GM23338 (cell line): ENCODE data around the gene SCAF4.

Experiments used
- CREB1 ChIP-seq: fragments of 250-450 bp; sonication (Bioruptor Pico); IDR thresholded peaks from 2 replicates; pipeline ENCODE4 v1.5.0; 2020; ENCODE audit warnings: low read depth, mild to moderate bottlenecking, moderate library complexity
- EZH2 ChIP-seq: fragments of 200-600 bp; sonication (generic); IDR thresholded peaks from one replicate; pipeline ENCODE4 v1.8.0; 2017; ENCODE audit warnings: antibody characterized with exemption, mild to moderate bottlenecking, low read depth; ENCODE audit not compliant: unreplicated experiment
- POLR2AphosphoS5 ChIP-seq: IDR thresholded peaks from 2 replicates; pipeline ENCODE4 v1.6.1; 2016; ENCODE audit warnings: antibody characterized with exemption, low read depth
- TF ChIP-seq, protein P1 (sequence below): IDR thresholded peaks from one replicate; pipeline ENCODE4 v1.6.1; 2018; ENCODE audit warnings: antibody characterized with exemption; ENCODE audit not compliant: unreplicated experiment

- no peak for TF ChIP-seq CREB1 (CRISPR knock-in tag)
- TF ChIP-seq, protein P1, sequence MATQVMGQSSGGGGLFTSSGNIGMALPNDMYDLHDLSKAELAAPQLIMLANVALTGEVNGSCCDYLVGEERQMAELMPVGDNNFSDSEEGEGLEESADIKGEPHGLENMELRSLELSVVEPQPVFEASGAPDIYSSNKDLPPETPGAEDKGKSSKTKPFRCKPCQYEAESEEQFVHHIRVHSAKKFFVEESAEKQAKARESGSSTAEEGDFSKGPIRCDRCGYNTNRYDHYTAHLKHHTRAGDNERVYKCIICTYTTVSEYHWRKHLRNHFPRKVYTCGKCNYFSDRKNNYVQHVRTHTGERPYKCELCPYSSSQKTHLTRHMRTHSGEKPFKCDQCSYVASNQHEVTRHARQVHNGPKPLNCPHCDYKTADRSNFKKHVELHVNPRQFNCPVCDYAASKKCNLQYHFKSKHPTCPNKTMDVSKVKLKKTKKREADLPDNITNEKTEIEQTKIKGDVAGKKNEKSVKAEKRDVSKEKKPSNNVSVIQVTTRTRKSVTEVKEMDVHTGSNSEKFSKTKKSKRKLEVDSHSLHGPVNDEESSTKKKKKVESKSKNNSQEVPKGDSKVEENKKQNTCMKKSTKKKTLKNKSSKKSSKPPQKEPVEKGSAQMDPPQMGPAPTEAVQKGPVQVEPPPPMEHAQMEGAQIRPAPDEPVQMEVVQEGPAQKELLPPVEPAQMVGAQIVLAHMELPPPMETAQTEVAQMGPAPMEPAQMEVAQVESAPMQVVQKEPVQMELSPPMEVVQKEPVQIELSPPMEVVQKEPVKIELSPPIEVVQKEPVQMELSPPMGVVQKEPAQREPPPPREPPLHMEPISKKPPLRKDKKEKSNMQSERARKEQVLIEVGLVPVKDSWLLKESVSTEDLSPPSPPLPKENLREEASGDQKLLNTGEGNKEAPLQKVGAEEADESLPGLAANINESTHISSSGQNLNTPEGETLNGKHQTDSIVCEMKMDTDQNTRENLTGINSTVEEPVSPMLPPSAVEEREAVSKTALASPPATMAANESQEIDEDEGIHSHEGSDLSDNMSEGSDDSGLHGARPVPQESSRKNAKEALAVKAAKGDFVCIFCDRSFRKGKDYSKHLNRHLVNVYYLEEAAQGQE: no peak
- no peak for TF ChIP-seq EZH2
- no peak for TF ChIP-seq POLR2AphosphoS5
Observed at GRCh38 chr21:31671146-31671716, 60.7 kb downstream of the SCAF4 start.
